H1 (cell line): ENCODE data around the gene ADAMTS16. TPM values are rescaled to one million over a fixed set of nuclear protein-coding genes. Genes with fewer than 3 reads are reported as not detected.

ENCODE experiments used
- CTCF ChIA-PET: fragments of 300-600 bp; sonication (Branson Sonifier 250); formaldehyde crosslinking; loops from one replicate; lab custom pipeline; 2021; ENCODE audit not compliant: partially characterized antibody; lab: Charles Lee
- POLR2A ChIA-PET: fragments of 300-600 bp; sonication (Branson Sonifier 250); formaldehyde crosslinking; loops from one replicate; lab custom pipeline; 2021; ENCODE audit warnings: inconsistent platforms; ENCODE audit not compliant: partially characterized antibody; lab: Charles Lee
- DNase-seq, 2 experiments: peaks; one replicate each; pipeline versions ENCODE4 v3.0.0 to v3.0.0-alpha.2; 2010 to 2022; ENCODE audit warnings: low spot score in 2 of 2, low read depth in 1 of 2, mixed read lengths in 1 of 2
- FAIRE-seq: peaks from 2 replicates; lab custom pipeline; 2011; peaks lifted over from hg19 to GRCh38; lab: Jason Lieb, UNC
- H2AFZ ChIP-seq: 2 replicates; pipeline ENCODE4 v1.8.1; 2012; ENCODE audit warnings: low read length, inconsistent platforms
- H2AK5ac ChIP-seq: 2 replicates; pipeline ENCODE4 v1.6.1; 2013; ENCODE audit warnings: low read depth, low read length
- H2BK120ac ChIP-seq: replicated peaks from 2 replicates; pipeline ENCODE3; 2013; ENCODE audit warnings: low read depth, low read length, inconsistent platforms
- H2BK12ac ChIP-seq: 2 replicates; pipeline ENCODE4 v1.6.1; 2013; ENCODE audit warnings: low read depth, low read length
- H2BK15ac ChIP-seq: 2 replicates; pipeline ENCODE4 v1.6.1; 2013; ENCODE audit warnings: low read length
- H2BK20ac ChIP-seq: 2 replicates; pipeline ENCODE4 v1.6.1; 2013; ENCODE audit warnings: low read length
- H2BK5ac ChIP-seq: 2 replicates; pipeline ENCODE4 v1.6.1; 2013; ENCODE audit warnings: low read depth, low read length
- H3K14ac ChIP-seq: 2 replicates; pipeline ENCODE4 v1.6.1; 2013; ENCODE audit warnings: inconsistent platforms; ENCODE audit not compliant: insufficient read length
- H3K18ac ChIP-seq: 2 replicates; pipeline ENCODE4 v1.6.1; 2013; ENCODE audit warnings: low read length; ENCODE audit errors: extremely low read depth
- H3K23ac ChIP-seq: 2 replicates; pipeline ENCODE4 v1.6.1; 2013; ENCODE audit warnings: inconsistent platforms; ENCODE audit not compliant: insufficient read length
- H3K23me2 ChIP-seq: 2 replicates; pipeline ENCODE4 v1.6.1; 2013; ENCODE audit warnings: low read depth, low read length
- H3K27ac ChIP-seq: 2 replicates; pipeline ENCODE4 v1.6.1; 2011; ENCODE audit warnings: low read depth, low read length, inconsistent platforms
- H3K27me3 ChIP-seq, 4 experiments: replicated peaks in 1 of 4; 1 replicate in 1 of 4; 2 replicates in 3 of 4; pipeline versions ENCODE4 v1.6.1 to v1.8.1; 2011 to 2013; ENCODE audit warnings: low read length in 3 of 4, mild to moderate bottlenecking in 3 of 4, inconsistent platforms in 2 of 4, mixed read lengths in 2 of 4, moderate library complexity in 1 of 4; ENCODE audit not compliant: control insufficient read depth in 3 of 4, insufficient read depth in 3 of 4; ENCODE audit errors: extremely low read depth in 1 of 4
- H3K36me3 ChIP-seq, 4 experiments: 2 replicates each; pipeline versions ENCODE4 v1.6.1 to v1.8.1; 2011 to 2013; ENCODE audit warnings: mild to moderate bottlenecking in 4 of 4, low read length in 3 of 4, moderate library complexity in 2 of 4, control low read depth in 1 of 4, inconsistent platforms in 1 of 4; ENCODE audit not compliant: insufficient read depth in 4 of 4, control insufficient read depth in 2 of 4
- H3K4ac ChIP-seq: replicated peaks from 2 replicates; pipeline ENCODE3; 2013; ENCODE audit warnings: low read length, low read depth, mixed read lengths, inconsistent platforms; ENCODE audit not compliant: insufficient read length
- H3K4me1 ChIP-seq, 4 experiments: replicated peaks in 1 of 4; 1 replicate in 1 of 4; 2 replicates in 3 of 4; pipeline versions ENCODE4 v1.6.1 to v1.8.1; 2011 to 2013; ENCODE audit warnings: low read length in 3 of 4, inconsistent platforms in 2 of 4, mixed read lengths in 1 of 4; ENCODE audit not compliant: insufficient read depth in 4 of 4, control insufficient read depth in 3 of 4
- H3K4me2 ChIP-seq, 2 experiments: 2 replicates each; pipeline versions ENCODE4 v1.6.1 to v1.8.1; 2011 to 2013; ENCODE audit warnings: low read depth in 2 of 2, low read length in 2 of 2, control low read depth in 1 of 2, inconsistent platforms in 1 of 2, mild to moderate bottlenecking in 1 of 2; ENCODE audit not compliant: insufficient read depth in 1 of 2
- H3K4me3 ChIP-seq, 4 experiments: fragments of 200-600, 300-600 bp in 1 of 4; sonication (generic), shearing (Covaris generic), sonication (Bioruptor Twin) in 1 of 4; 2 replicates each; pipeline versions ENCODE4 v1.5.1 to v1.8.1; 2011 to 2016; ENCODE audit warnings: low read length in 4 of 4, low read depth in 3 of 4, control low read depth in 2 of 4, inconsistent platforms in 2 of 4, mild to moderate bottlenecking in 2 of 4, mixed read lengths in 1 of 4, moderate library complexity in 1 of 4; ENCODE audit not compliant: insufficient read depth in 2 of 4; ENCODE audit errors: extremely low read depth in 1 of 4
- H3K56ac ChIP-seq: replicated peaks from 2 replicates; pipeline ENCODE3; 2013; ENCODE audit warnings: low read depth, mild to moderate bottlenecking, mixed read lengths, low read length, inconsistent platforms; ENCODE audit not compliant: insufficient read length
- H3K79me1 ChIP-seq: 2 replicates; pipeline ENCODE4 v1.6.1; 2013; ENCODE audit warnings: low read depth, low read length, control low read depth
- H3K79me2 ChIP-seq, 2 experiments: 2 replicates each; pipeline versions ENCODE4 v1.6.1 to v1.8.1; 2012 to 2013; ENCODE audit warnings: low read length in 2 of 2, mild to moderate bottlenecking in 2 of 2, inconsistent platforms in 1 of 2; ENCODE audit not compliant: insufficient read depth in 2 of 2, control insufficient read depth in 1 of 2
- H3K9ac ChIP-seq, 4 experiments: replicated peaks in 1 of 4; 1 replicate in 1 of 4; 2 replicates in 3 of 4; pipeline versions ENCODE4 v1.6.1 to v1.8.1; 2011 to 2013; ENCODE audit warnings: low read depth in 3 of 4, low read length in 3 of 4, control low read depth in 2 of 4, mild to moderate bottlenecking in 2 of 4, moderate library complexity in 2 of 4, inconsistent platforms in 1 of 4; ENCODE audit errors: extremely low read depth in 1 of 4
- H3K9me3 ChIP-seq, 2 experiments: 2 replicates each; pipeline versions ENCODE4 v1.6.1 to v1.8.1; 2012 to 2013; ENCODE audit warnings: mild to moderate bottlenecking in 2 of 2, moderate library complexity in 2 of 2, control low read depth in 1 of 2, inconsistent platforms in 1 of 2, low read depth in 1 of 2, low read length in 1 of 2, mixed read lengths in 1 of 2; ENCODE audit not compliant: insufficient read depth in 2 of 2
- H4K20me1 ChIP-seq, 2 experiments: replicated peaks in 1 of 2; 2 replicates each; pipeline versions ENCODE3 to v1.8.1; 2011 to 2013; ENCODE audit warnings: inconsistent platforms in 2 of 2, low read length in 2 of 2, mild to moderate bottlenecking in 1 of 2; ENCODE audit not compliant: insufficient read depth in 2 of 2, control insufficient read depth in 1 of 2
- H4K5ac ChIP-seq: 2 replicates; pipeline ENCODE4 v1.6.1; 2013; ENCODE audit warnings: low read length, low read depth, mixed read lengths, inconsistent platforms; ENCODE audit not compliant: insufficient read length
- H4K8ac ChIP-seq: 2 replicates; pipeline ENCODE4 v1.8.0; 2013; ENCODE audit warnings: mild to moderate bottlenecking, moderate library complexity, low read length, inconsistent platforms; ENCODE audit not compliant: insufficient read depth; ENCODE audit errors: extremely low read depth
- H4K91ac ChIP-seq: replicated peaks from 2 replicates; pipeline ENCODE3; 2013; ENCODE audit warnings: low read length, mixed read lengths, inconsistent platforms; ENCODE audit not compliant: insufficient read length
- ATF2 ChIP-seq: IDR thresholded peaks from 2 replicates; pipeline ENCODE4 v1.6.1; 2012; ENCODE audit warnings: low read length, inconsistent platforms
- ATF3 ChIP-seq: IDR thresholded peaks from 2 replicates; pipeline ENCODE4 v1.6.1; 2011; ENCODE audit warnings: low read depth, mild to moderate bottlenecking, low read length; ENCODE audit not compliant: insufficient read depth
- CHD2 ChIP-seq: IDR thresholded peaks from 2 replicates; pipeline ENCODE4 v1.6.1; 2012; ENCODE audit warnings: low read length, improper control_type of control experiment
- E2F6 ChIP-seq: IDR thresholded peaks from 2 replicates; pipeline ENCODE4 v1.6.1; 2012; ENCODE audit warnings: inconsistent platforms
- EGR1 ChIP-seq: IDR thresholded peaks from 2 replicates; pipeline ENCODE4 v1.6.1; 2011; ENCODE audit warnings: low read depth, low read length, borderline replicate concordance
- FOSL1 ChIP-seq: IDR thresholded peaks from 2 replicates; pipeline ENCODE4 v1.6.1; 2011; ENCODE audit warnings: mild to moderate bottlenecking, low read depth, low read length, moderate library complexity; ENCODE audit not compliant: insufficient read depth
- RFX5 ChIP-seq: IDR thresholded peaks from 2 replicates; pipeline ENCODE4 v1.6.1; 2011; ENCODE audit warnings: low read depth, low read length, improper control_type of control experiment, borderline replicate concordance
- SIX5 ChIP-seq: IDR thresholded peaks from 2 replicates; pipeline ENCODE4 v1.6.1; 2011; ENCODE audit warnings: mild to moderate bottlenecking, low read depth, low read length
- TEAD4 ChIP-seq: IDR thresholded peaks from 2 replicates; pipeline ENCODE4 v1.6.1; 2012; ENCODE audit warnings: low read depth, low read length, inconsistent platforms, mixed read lengths
- ZNF274 ChIP-seq: IDR thresholded peaks from 2 replicates; pipeline ENCODE4 v1.7.0; 2012; ENCODE audit warnings: low read length, borderline replicate concordance; ENCODE audit errors: extremely low read depth
- WGBS, 2 experiments: shearing (Covaris generic) in 1 of 2; methylation state at CpG; one replicate each; pipeline versions ENCODE4 v1.1.6 to v1.1.7; 2013 to 2015; ENCODE audit warnings: low lambda C conversion rate in 2 of 2, mixed read lengths in 2 of 2, inconsistent platforms in 1 of 2, low coverage in 1 of 2, missing lambda C conversion rate in 1 of 2; ENCODE audit not compliant: insufficient replicate concordance in 2 of 2, insufficient coverage in 1 of 2, insufficient read length in 1 of 2; ENCODE audit errors: extremely low coverage in 1 of 2, missing lambda C conversion rate in 1 of 2; 5-methylcytosine and 5-hydroxymethylcytosine counted together
- polyA plus RNA-seq, 7 experiments: library from polyadenylated mRNA; depleted of rRNA in 3 of 7; stranded (reverse) in 5 of 7; unstranded in 2 of 7; fragments of >200 nt in 5 of 7; fragments of 200-250 nt in 2 of 7; gene quantifications; 1 replicate in 5 of 7; 2 replicates in 1 of 7; 4 replicates in 1 of 7; pipeline versions ENCODE4 v1.2.1 to v1.2.3, GENCODE V29; 2011 to 2013; ENCODE audit warnings: missing spikeins in 2 of 7, mixed read lengths in 2 of 7
- total RNA-seq: library from RNA; stranded (reverse); fragmentation: NEBNext Ultra II Directional; extraction: Animal tissue kit (Norgen Biotek cat#: 25700); gene quantifications from 2 replicates; pipeline ENCODE4 v1.2.1, GENCODE V29; 2021

Gene ADAMTS16
- total and polyA plus RNA-seq, 2 of the 8 experiments (the other 6 are each of a cell fraction or from before 2014, with no cell fraction given): 3.7 to 16.0 TPM

GRCh38 chr5:5298068-5298633, 158.0 kb downstream of the ADAMTS16 start:
- H4K5ac ChIP-seq: no peak overlapping the region
- H3K18ac ChIP-seq: no peak overlapping the region
- no peak overlapping the region for H3K4me3 ChIP-seq
- no peak overlapping the region for H2BK15ac ChIP-seq
- peaks cover 3 to 7% of the 10 kb centered on the region in 2 experiments; a peak in 3 of 4 replicates for H3K9me3 ChIP-seq
- no peak overlapping the region for H2BK120ac ChIP-seq
- H4K8ac ChIP-seq: no peak overlapping the region
- no peak overlapping the region for H3K27ac ChIP-seq
- no peak for DNase-seq
- 93% methylated on average over 4 of the region's 4 CpGs; no CpG with 5 or more reads in 1 of the 2 experiments for WGBS, 2 experiments
- H4K91ac ChIP-seq: no peak overlapping the region
- H3K27me3 ChIP-seq: no peaks in the 10 kb centered on the region
- no peak for FAIRE-seq
- H3K23ac ChIP-seq: no peak overlapping the region
- no peaks in the 10 kb centered on the region for H3K36me3 ChIP-seq
- no peaks in the 10 kb centered on the region for H4K20me1 ChIP-seq
- H3K9ac ChIP-seq: no peak overlapping the region
- H3K14ac ChIP-seq: no peak overlapping the region
- H3K79me2 ChIP-seq: no peaks in the 10 kb centered on the region
- H3K4ac ChIP-seq: no peak overlapping the region
- H3K79me1 ChIP-seq: no peaks in the 10 kb centered on the region
- no peaks in the 10 kb centered on the region; a peak in 1 of 7 replicates for H3K4me1 ChIP-seq
- H3K4me2 ChIP-seq: no peak overlapping the region
- POLR2A ChIA-PET: interaction anchor here (1.3 kb wide), 1 partner anchor 39 kb away, joined by 3 read pairs; no protein-coding TSS in a partner anchor
- H2AFZ ChIP-seq: no peak overlapping the region
- no peak overlapping the region for H2BK20ac ChIP-seq
- no peak overlapping the region for H2BK12ac ChIP-seq
- no peak overlapping the region for H3K56ac ChIP-seq
- H2BK5ac ChIP-seq: no peak overlapping the region
- H2AK5ac ChIP-seq: no peak overlapping the region
- CTCF ChIA-PET: interaction anchor here (0.9 to 1.4 kb wide), 3 partner anchors 14 to 155 kb away, joined by 3 to 4 read pairs (median 3); no protein-coding TSS in a partner anchor
- H3K23me2 ChIP-seq: no peaks in the 10 kb centered on the region
- TF ChIP-seq ZNF274: no peak
- TF ChIP-seq E2F6: no peak
- TF ChIP-seq CHD2: no peak
- no peak for TF ChIP-seq ATF2
- TF ChIP-seq RFX5: no peak
- TF ChIP-seq SIX5: no peak
- TF ChIP-seq ATF3: no peak
- no peak for TF ChIP-seq TEAD4
- TF ChIP-seq EGR1: no peak
- TF ChIP-seq FOSL1: no peak
